Measurements from ENCODE around the gene APBB2. TPM values are rescaled to one million over a fixed set of nuclear protein-coding genes. Genes with fewer than 3 reads are reported as not detected.
A peak's percentile ranks its signal among the peaks of the same experiment; 100 is the strongest.
"Not testable (repeated sequence)": the region's sequence is repeated elsewhere in the genome, so short reads cannot be mapped to it uniquely, and the experiment has no call there.

The APBB2 gene
- total RNA-seq, 4 donors from 2014 or later = 12.2 to 29.2 (median 20.1) TPM

DNA sequence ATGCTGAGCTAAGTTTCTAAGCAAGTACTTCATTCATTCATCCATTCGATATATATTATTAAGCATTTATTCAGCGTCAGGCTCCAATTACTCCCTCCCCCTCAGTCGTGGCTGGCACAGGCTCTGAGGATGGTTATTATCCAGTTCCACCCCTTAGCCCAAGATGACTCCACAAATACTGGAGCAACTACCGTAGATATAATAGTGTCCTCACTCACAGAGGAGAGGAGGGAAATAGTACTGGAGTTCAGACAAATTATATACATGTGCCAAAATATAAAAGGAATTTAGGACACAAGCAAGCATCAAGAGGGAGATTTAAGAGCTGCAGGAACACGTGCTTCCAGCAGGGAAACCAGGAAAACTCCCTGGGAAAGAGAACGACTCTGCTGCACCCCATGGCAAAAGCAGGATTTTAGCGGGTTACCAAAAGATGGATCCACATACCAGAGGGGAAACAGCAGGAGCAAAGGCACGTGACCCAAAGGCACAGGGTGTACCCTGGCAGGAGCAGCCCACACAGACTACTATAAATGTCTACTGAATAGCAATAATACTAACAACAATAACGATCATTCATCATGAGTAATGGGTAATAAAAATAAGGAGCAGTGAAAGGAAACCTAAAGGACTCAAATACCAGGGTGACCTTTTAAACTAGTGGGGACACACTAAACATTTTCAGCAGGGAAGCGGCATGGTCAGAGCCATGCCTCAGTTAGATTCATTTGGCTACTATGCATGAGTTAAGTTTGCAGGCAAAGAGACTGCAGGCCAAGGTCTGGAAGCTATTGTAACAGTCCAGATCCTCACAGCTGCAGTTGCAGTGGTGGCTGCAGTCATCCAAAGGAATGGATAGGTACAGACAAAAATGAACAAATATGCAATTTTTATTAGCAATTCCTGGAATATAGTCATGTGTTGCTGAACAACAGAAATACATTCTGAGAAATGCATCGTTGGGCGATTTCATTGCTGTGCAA lies 153.7 kb downstream of the APBB2 start:
- peaks cover 0 to 4% (median 0%) of the 10 kb centered on the region in 3 donors for H3K36me3 ChIP-seq
- peaks cover 0 to 7% (median 0%) of the 10 kb centered on the region in 3 donors for H3K4me1 ChIP-seq
- DNase-seq = no peak
- H3K9me3 ChIP-seq = no peaks in the 10 kb centered on the region
- TF ChIP-seq, protein P1, sequence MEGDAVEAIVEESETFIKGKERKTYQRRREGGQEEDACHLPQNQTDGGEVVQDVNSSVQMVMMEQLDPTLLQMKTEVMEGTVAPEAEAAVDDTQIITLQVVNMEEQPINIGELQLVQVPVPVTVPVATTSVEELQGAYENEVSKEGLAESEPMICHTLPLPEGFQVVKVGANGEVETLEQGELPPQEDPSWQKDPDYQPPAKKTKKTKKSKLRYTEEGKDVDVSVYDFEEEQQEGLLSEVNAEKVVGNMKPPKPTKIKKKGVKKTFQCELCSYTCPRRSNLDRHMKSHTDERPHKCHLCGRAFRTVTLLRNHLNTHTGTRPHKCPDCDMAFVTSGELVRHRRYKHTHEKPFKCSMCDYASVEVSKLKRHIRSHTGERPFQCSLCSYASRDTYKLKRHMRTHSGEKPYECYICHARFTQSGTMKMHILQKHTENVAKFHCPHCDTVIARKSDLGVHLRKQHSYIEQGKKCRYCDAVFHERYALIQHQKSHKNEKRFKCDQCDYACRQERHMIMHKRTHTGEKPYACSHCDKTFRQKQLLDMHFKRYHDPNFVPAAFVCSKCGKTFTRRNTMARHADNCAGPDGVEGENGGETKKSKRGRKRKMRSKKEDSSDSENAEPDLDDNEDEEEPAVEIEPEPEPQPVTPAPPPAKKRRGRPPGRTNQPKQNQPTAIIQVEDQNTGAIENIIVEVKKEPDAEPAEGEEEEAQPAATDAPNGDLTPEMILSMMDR (IDR thresholded peaks at IDR 0.05) = no peak
- no peak for TF ChIP-seq POLR2A (IDR thresholded peaks at IDR 0.05)
- no peaks in the 10 kb centered on the region for H3K27me3 ChIP-seq
- whole genome bisulfite sequencing, 2 donors = 70 to 80% methylated on average over 12 of the region's 12 CpGs
- intact Hi-C loops (cut with DNase I) = no loop called here
- no peak overlapping the region for H3K4me3 ChIP-seq
- H3K27ac ChIP-seq = no peak overlapping the region

DNA sequence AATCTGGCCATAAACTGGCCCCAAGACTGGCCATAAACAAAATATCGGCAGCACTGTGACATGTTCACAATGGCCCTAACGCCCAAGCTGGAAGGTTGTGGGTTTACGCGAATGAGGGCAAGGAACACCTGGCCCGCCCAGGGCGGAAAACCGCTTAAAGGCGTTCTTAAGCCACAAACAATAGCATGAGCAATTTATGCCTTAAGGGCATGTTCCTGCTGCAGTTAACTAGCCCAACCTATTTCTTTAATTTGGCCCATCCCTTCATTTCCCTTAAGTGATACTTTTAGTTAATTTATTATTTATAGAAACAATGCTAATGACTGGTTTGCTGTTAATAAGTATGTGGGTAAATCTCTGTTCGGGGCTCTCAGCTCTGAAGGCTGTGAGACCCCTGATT lies 154.9 kb downstream of the APBB2 start:
- H3K4me1 ChIP-seq; H3K27me3 ChIP-seq; H3K4me3 ChIP-seq; H3K27ac ChIP-seq; DNase-seq; H3K36me3 ChIP-seq; intact Hi-C loops (cut with DNase I); H3K9me3 ChIP-seq: not testable (repeated sequence)
- 67 to 86% methylated on average over 9 of the region's 9 CpGs for WGBS, 2 donors

DNA sequence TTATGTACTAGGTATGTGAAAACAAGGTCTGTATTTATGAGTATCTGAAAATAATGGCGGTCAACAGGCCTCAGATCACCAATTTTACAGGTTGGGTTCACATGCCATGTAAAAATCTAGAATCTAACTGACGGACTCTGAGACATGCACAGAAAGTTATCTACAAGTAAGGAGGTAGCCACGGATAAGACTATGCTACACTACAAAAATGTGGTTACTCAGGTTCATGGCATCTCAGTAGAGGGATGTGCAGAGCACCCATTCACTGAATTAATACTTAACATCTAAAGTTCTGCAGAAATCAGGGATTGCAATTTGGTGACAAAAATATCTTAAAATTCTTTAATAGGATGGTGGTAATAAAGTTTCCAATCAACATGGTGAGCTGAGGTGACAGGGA lies 155.9 kb downstream of the APBB2 start:
- H3K9me3 ChIP-seq = no peaks in the 10 kb centered on the region
- DNase-seq = no peak
- no peaks in the 10 kb centered on the region for H3K27me3 ChIP-seq
- H3K36me3 ChIP-seq = peaks cover 0 to 4% (median 0%) of the 10 kb centered on the region in 3 donors
- 96% methylated on average over 3 of the region's 3 CpGs for WGBS, 2 donors
- H3K4me3 ChIP-seq = no peak overlapping the region
- TF ChIP-seq, protein P1 (IDR thresholded peaks at IDR 0.05) = no peak
- TF ChIP-seq POLR2A (IDR thresholded peaks at IDR 0.05) = no peak
- no peaks in the 10 kb centered on the region for H3K4me1 ChIP-seq
- no peak overlapping the region for H3K27ac ChIP-seq
- intact Hi-C loops (cut with DNase I) = no loop called here

DNA sequence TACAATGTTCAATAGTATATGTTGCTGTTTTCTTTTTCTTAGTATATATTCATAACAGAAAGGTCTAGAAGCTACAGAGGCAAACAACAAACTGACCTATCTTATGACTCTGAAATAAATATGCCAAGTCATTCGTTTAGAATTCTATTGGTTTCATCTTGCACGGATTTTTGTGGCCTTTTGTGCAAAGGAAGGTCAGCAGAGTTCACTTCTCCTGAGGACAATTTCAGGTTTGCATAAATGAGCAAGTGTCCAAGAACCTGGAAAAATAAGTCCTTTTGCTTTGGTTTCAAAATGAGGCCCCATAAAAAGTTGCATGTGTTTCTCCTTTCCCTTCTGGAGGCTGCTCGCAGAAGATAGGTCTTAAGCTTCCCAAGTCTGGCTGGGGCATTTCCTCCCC lies 156.9 kb downstream of the APBB2 start:
- 70 to 73% methylated on average over 3 of the region's 3 CpGs for WGBS, 2 donors
- intact Hi-C loops (cut with DNase I) = no loop called here

DNA sequence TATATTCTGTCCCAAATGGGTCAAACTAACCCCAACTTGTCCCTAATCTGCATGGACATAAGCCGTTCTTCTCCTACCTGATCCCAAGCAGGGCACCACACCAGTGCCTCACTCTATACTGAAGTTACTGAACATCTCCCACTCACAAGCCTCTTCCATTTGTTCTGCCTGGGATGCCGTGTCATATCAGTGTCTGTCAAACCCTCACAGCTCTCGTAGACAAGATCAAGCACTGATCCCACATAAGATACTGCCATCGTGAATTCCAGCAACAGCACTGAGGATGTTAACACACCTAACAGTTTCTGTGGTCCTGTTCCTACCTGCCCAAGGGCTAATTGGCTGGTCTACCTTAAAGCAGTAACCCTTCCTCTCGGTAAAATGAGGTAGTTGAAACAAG lies 162.1 kb downstream of the APBB2 start:
- peaks cover 0 to 15% (median 0%) of the 10 kb centered on the region in 3 donors for H3K4me1 ChIP-seq
- no peak overlapping the region for H3K4me3 ChIP-seq
- DNase-seq = no peak
- no peaks in the 10 kb centered on the region for H3K9me3 ChIP-seq
- 93 to 94% methylated on average over 5 of the region's 5 CpGs for WGBS, 2 donors
- H3K36me3 ChIP-seq = no peaks in the 10 kb centered on the region
- H3K27ac ChIP-seq = peak overlapping the region in 1 of 4 donors; percentile 16
- TF ChIP-seq, protein P1 (IDR thresholded peaks at IDR 0.05) = no peak
- TF ChIP-seq POLR2A (IDR thresholded peaks at IDR 0.05) = no peak
- H3K27me3 ChIP-seq = no peaks in the 10 kb centered on the region
- intact Hi-C loops (cut with DNase I) = no loop called here

More for the DNA sequence above, 156.9 kb downstream of the APBB2 start:
- DNase-seq = no peak
- peaks cover 0 to 4% (median 0%) of the 10 kb centered on the region in 3 donors for H3K36me3 ChIP-seq
- no peak overlapping the region for H3K4me3 ChIP-seq
- H3K27ac ChIP-seq = no peak overlapping the region
- TF ChIP-seq POLR2A (IDR thresholded peaks at IDR 0.05) = no peak
- TF ChIP-seq, protein P1 (IDR thresholded peaks at IDR 0.05) = no peak
- no peaks in the 10 kb centered on the region for H3K27me3 ChIP-seq
- H3K4me1 ChIP-seq = no peaks in the 10 kb centered on the region
- no peaks in the 10 kb centered on the region for H3K9me3 ChIP-seq
